Right cardiac atrium (tissue), 5 donors: ENCODE measurements around the gene ARMS2. TPM values are rescaled to one million over a fixed set of nuclear protein-coding genes. Genes with fewer than 3 reads are reported as not detected.
A peak's percentile ranks its signal among the peaks of the same experiment; 100 is the strongest.

Experiments
- ATAC-seq, 2 donors: fragments of 200-7000 bp; cut with Tn5 transposase; one replicate each; pipeline versions ENCODE4 v1.8.0 to v1.9.1; 2020; ENCODE audit warnings: moderate library complexity in 2 of 2, mild to moderate bottlenecking in 1 of 2
- DNase-seq, 3 donors: peaks; one replicate each; pipeline ENCODE4 v3.0.0-alpha.2; 2020
- H3K27ac ChIP-seq: one replicate; pipeline ENCODE4 v1.5.1; 2013; ENCODE audit warnings: mild to moderate bottlenecking, low read length, control low read depth, moderate library complexity
- H3K27me3 ChIP-seq: one replicate; pipeline ENCODE4 v1.6.1; 2013; ENCODE audit not compliant: control insufficient read depth, insufficient read depth
- H3K4me1 ChIP-seq: one replicate; pipeline ENCODE4 v1.6.1; 2013; ENCODE audit warnings: low read length; ENCODE audit not compliant: control insufficient read depth, insufficient read depth
- H3K4me3 ChIP-seq: one replicate; pipeline ENCODE4 v1.5.1; 2013; ENCODE audit warnings: low read length, control low read depth
- H3K9me3 ChIP-seq: one replicate; pipeline ENCODE4 v1.6.1; 2013; ENCODE audit warnings: low read length; ENCODE audit not compliant: control insufficient read depth
- WGBS: extraction: QIAGEN DNeasy Blood & Tissue Kit; methylation state at CpG from one replicate; pipeline ENCODE4 v1.1.7; 2013; 5-methylcytosine and 5-hydroxymethylcytosine counted together
- intact Hi-C, 4 donors: fragments of 100-400 bp; cut with DNase I; formaldehyde crosslinking; loops; one replicate each; pipeline versions ENCODE4 v1.11.0 to v1.14.0; 2022 to 2023
- polyA plus RNA-seq: library from polyadenylated mRNA; stranded (reverse); fragments of 200-250 nt; gene quantifications from one replicate; pipeline ENCODE4 v1.2.3, GENCODE V29; 2013
- total RNA-seq, 4 donors: library from RNA; stranded (reverse); fragmentation: NEBNext Ultra II Directional; extraction: Animal tissue kit (Norgen Biotek cat#: 25700); gene quantifications; one replicate each; pipeline ENCODE4 v1.2.1, GENCODE V29; 2021
- donor health status: healthy with polysubstance abuse.
- donor health status: DM: no; HTN: yes; CAD: no.
- donor health status: DM: no; HTN: no; CAD: no.
- donor health status: DM: no; HTN: yes; CAD: no; lungs with severe emphysema.
- donor health status: DM: yes; HTN: yes; CAD: no.

Gene ARMS2
- total and polyA plus RNA-seq, 5 donors = not detected

- ATAC-seq (peak in 1 of 2 donors; percentile 23), DNase-seq (no peak)
- Histone ChIP-seq H3K4me3 (no peak overlapping the region), H3K9me3 (no peaks in the 10 kb centered on the region), H3K4me1 (peaks cover 2% of the 10 kb centered on the region), H3K27me3 (no peaks in the 10 kb centered on the region), H3K27ac (no peak overlapping the region)
- 67% methylated on average over 14 of the region's 14 CpGs for WGBS
- intact Hi-C loops = loop anchor here in 2 of 4 donors (5.0 to 10.0 kb wide), 2 partner anchors 97 to 114 kb away; partner anchors contain the start of gene DMBT1 (in 1 of the 2)
Observed at GRCh38 chr10:122450353-122450990, 4.0 kb upstream of the ARMS2 start.

- Histone ChIP-seq H3K9me3 (no peaks in the 10 kb centered on the region), H3K27ac (no peak overlapping the region), H3K27me3 (no peaks in the 10 kb centered on the region), H3K4me1 (peaks cover 6% of the 10 kb centered on the region), H3K4me3 (no peak overlapping the region)
- intact Hi-C loops = loop anchor here in 2 of 4 donors (5.0 to 10.0 kb wide), 2 partner anchors 93 to 111 kb away; partner anchors contain the start of gene DMBT1 (in 1 of the 2)
- ATAC-seq (no peak), DNase-seq (no peak)
- 75% methylated on average over 3 of the region's 3 CpGs for WGBS
Observed at GRCh38 chr10:122454071-122454470, 382 bp upstream of the ARMS2 start.

- Histone ChIP-seq H3K27ac (no peak overlapping the region), H3K4me1 (peaks cover 4% of the 10 kb centered on the region), H3K4me3 (no peak overlapping the region), H3K27me3 (no peaks in the 10 kb centered on the region), H3K9me3 (no peaks in the 10 kb centered on the region)
- no peak for ATAC-seq
- DNase-seq = no peak
- 96% methylated on average over 11 of the region's 11 CpGs for WGBS
- intact Hi-C loops = loop anchor here in 1 of 4 donors (10.0 kb wide), 1 partner anchor 109 kb away; the partner anchor contains the start of gene DMBT1
Observed at GRCh38 chr10:122455376-122456079, 1.1 kb downstream of the ARMS2 start.

- intact Hi-C loops = loop anchor here in 1 of 4 donors (10.0 kb wide), 1 partner anchor 107 kb away; the partner anchor contains the start of gene DMBT1
- WGBS = 57% methylated on average over 5 of the region's 5 CpGs
- H3K4me3 ChIP-seq = no peak overlapping the region
- no peak overlapping the region for H3K27ac ChIP-seq
- ATAC-seq (no peak), DNase-seq (no peak)
- no peaks in the 10 kb centered on the region for H3K9me3 ChIP-seq
- H3K27me3 ChIP-seq = no peaks in the 10 kb centered on the region
- H3K4me1 ChIP-seq = peaks cover 6% of the 10 kb centered on the region
Observed at GRCh38 chr10:122457934-122458333, 3.5 kb downstream of the ARMS2 start.

- intact Hi-C loops = loop anchor here in 1 of 4 donors (10.0 kb wide), 1 partner anchor 106 kb away; the partner anchor contains the start of gene DMBT1
- DNase-seq (no peak), ATAC-seq (no peak)
- no peaks in the 10 kb centered on the region for H3K27me3 ChIP-seq
- WGBS = 81% methylated on average over 6 of the region's 6 CpGs
- H3K4me3 ChIP-seq = no peak overlapping the region
- H3K9me3 ChIP-seq = no peaks in the 10 kb centered on the region
- no peak overlapping the region for H3K27ac ChIP-seq
- peaks cover 7% of the 10 kb centered on the region for H3K4me1 ChIP-seq
Observed at GRCh38 chr10:122458693-122459092, 4.2 kb downstream of the ARMS2 start.

- ATAC-seq = no peak
- H3K4me1 ChIP-seq = peaks cover 9% of the 10 kb centered on the region
- no peak overlapping the region for H3K27ac ChIP-seq
- no peaks in the 10 kb centered on the region for H3K9me3 ChIP-seq
- WGBS = 82% methylated on average over 14 of the region's 14 CpGs
- H3K27me3 ChIP-seq = no peaks in the 10 kb centered on the region
- no peak for DNase-seq
- H3K4me3 ChIP-seq = no peak overlapping the region
- intact Hi-C loops = loop anchor here in 1 of 4 donors (10.0 kb wide), 1 partner anchor 105 kb away; the partner anchor contains the start of gene DMBT1
Observed at GRCh38 chr10:122459561-122460273, 5.3 kb downstream of the ARMS2 start.

- DNase-seq (peak in 2 of 3 donors; percentile 60 to 72), ATAC-seq (peak in 1 of 2 donors; percentile 6)
- under 1% methylated on average over 40 of the region's 40 CpGs for WGBS
- intact Hi-C loops = no loop called here
- no peak overlapping the region for H3K27ac ChIP-seq
- H3K9me3 ChIP-seq = no peaks in the 10 kb centered on the region
- H3K4me3 ChIP-seq = peak overlapping the region; percentile 74
- H3K27me3 ChIP-seq = no peaks in the 10 kb centered on the region
- H3K4me1 ChIP-seq = peaks cover 9% of the 10 kb centered on the region
Observed at GRCh38 chr10:122460891-122461293, 6.4 kb downstream of the ARMS2 start.

- Histone ChIP-seq H3K9me3 (no peaks in the 10 kb centered on the region), H3K4me1 (peaks cover 9% of the 10 kb centered on the region), H3K4me3 (peak within 1 kb of the TSS; percentile 74), H3K27ac (peak within 1 kb of the TSS; percentile 4), H3K27me3 (no peaks in the 10 kb centered on the region)
- ATAC-seq = peak; percentile 81 to 90
- DNase-seq = peak; percentile 84 to 94 (median 93)
- WGBS = under 1% methylated on average over 54 of the region's 56 CpGs
- intact Hi-C loops = no loop called here
Observed at GRCh38 chr10:122461367-122461728, 6.9 kb downstream of the ARMS2 start, which contains the start of gene HTRA1. Gene HTRA1 (plus strand): TSS chr10:122461553. CDS start chr10:122461653, 100 bp downstream.

- Histone ChIP-seq H3K27ac (peak overlapping the region; percentile 4), H3K9me3 (no peaks in the 10 kb centered on the region), H3K27me3 (no peaks in the 10 kb centered on the region), H3K4me3 (peak overlapping the region; percentile 74), H3K4me1 (peaks cover 9% of the 10 kb centered on the region)
- WGBS = under 1% methylated on average over 95 of the region's 95 CpGs
- ATAC-seq = peak; percentile 26 to 31
- intact Hi-C loops = no loop called here
- DNase-seq = peak in 1 of 3 donors; percentile 69
Observed at GRCh38 chr10:122461729-122462532, 7.5 kb downstream of the ARMS2 start.
